ENCODE measurements around the gene PEMT. TPM values are rescaled to one million over a fixed set of nuclear protein-coding genes. Genes with fewer than 3 reads are reported as not detected.

PEMT gene
- total and polyA plus RNA-seq, 2 experiments from 2014 or later, result 54.8 to 55.2 TPM

- no peak overlapping the region for H2AFZ ChIP-seq
- ATAC-seq, result no peak
- no peaks in the 10 kb centered on the region for H4K20me1 ChIP-seq (replicated peaks; ENCODE audit: insufficient read depth)
- no peaks in the 10 kb centered on the region for H3K9me2 ChIP-seq (ENCODE audit: insufficient read depth)
- H3K36me3 ChIP-seq (ENCODE audit: insufficient read depth), result no peaks in the 10 kb centered on the region
- no peak overlapping the region for H3K27ac Mint-ChIP-seq
- H3K4me3 ChIP-seq, result no peak overlapping the region
- H3K27ac ChIP-seq (ENCODE audit: low read depth), result no peak overlapping the region
- no peaks in the 10 kb centered on the region for H3K79me2 ChIP-seq (replicated peaks; ENCODE audit: insufficient read depth)
- peaks cover 6% of the 10 kb centered on the region; the same call in 2 of the 3 replicates for H3K9me3 Mint-ChIP-seq
- TF ChIP-seq REST (IDR thresholded peaks at IDR 0.05; ENCODE audit: unreplicated experiment) (no peak), STAT1 (IDR thresholded peaks at IDR 0.05; ENCODE audit: unreplicated experiment) (no peak), EZH2 (IDR thresholded peaks at IDR 0.05; ENCODE audit: low read depth, unreplicated experiment) (no peak), EZH2phosphoT487 (IDR thresholded peaks at IDR 0.05; ENCODE audit: unreplicated experiment) (no peak), ZNF331 (CRISPR knock-in tag; IDR thresholded peaks at IDR 0.05; ENCODE audit: low read depth) (no peak), CREB1 (CRISPR knock-in tag; IDR thresholded peaks at IDR 0.05; ENCODE audit: low read depth) (no peak), ETS1 (IDR thresholded peaks at IDR 0.05) (no peak), JUNB (IDR thresholded peaks at IDR 0.05; ENCODE audit: unreplicated experiment) (no peak), ZNF462 (CRISPR knock-in tag; IDR thresholded peaks at IDR 0.05) (no peak), CTCF (conservative IDR thresholded peaks at IDR 0.05; ENCODE audit: low read depth in 2 of 2) (no peak), ZNF114 (CRISPR knock-in tag; IDR thresholded peaks at IDR 0.05) (no peak), POLR2AphosphoS5 (IDR thresholded peaks at IDR 0.05; ENCODE audit: low read depth) (no peak), NANOG (IDR thresholded peaks at IDR 0.05; ENCODE audit: borderline replicate concordance) (no peak)
- no peaks in the 10 kb centered on the region for H3K27me3 ChIP-seq (ENCODE audit: insufficient read depth)
- H3K4me2 ChIP-seq, result no peak overlapping the region
- DNase-seq (ENCODE audit: low spot score), result no peak
- no peaks in the 10 kb centered on the region for H3F3A ChIP-seq (replicated peaks; ENCODE audit: low read depth)
- peaks cover 19% of the 10 kb centered on the region for H3K4me1 Mint-ChIP-seq
- H3K36me3 Mint-ChIP-seq (ENCODE audit: low read depth), result no peaks in the 10 kb centered on the region; the same call in 2 of the 3 replicates
- H3K4me3 Mint-ChIP-seq, result no peak overlapping the region
- peaks cover 18% of the 10 kb centered on the region for H3K27me3 Mint-ChIP-seq (ENCODE audit: insufficient read depth, low read depth, poor library complexity)
- H3K4me1 ChIP-seq (ENCODE audit: insufficient read depth), result peaks cover 5% of the 10 kb centered on the region
Observed at GRCh38 chr17:17527956-17528500, 63.5 kb downstream of the PEMT start.
